Thoracic aorta (tissue), 2 donors: ENCODE results near the gene CABLES2. TPM values are rescaled to one million over a fixed set of nuclear protein-coding genes. Genes with fewer than 3 reads are reported as not detected.
A peak's percentile ranks its signal among the peaks of the same experiment; 100 is the strongest.

Experiments
- ATAC-seq: fragments of 150-250 bp; one replicate; pipeline ENCODE4 v1.8.0; 2017; ENCODE audit warnings: low read depth; ENCODE audit not compliant: insufficient number of reproducible peaks, low FRiP score
- DNase-seq: peaks from one replicate; pipeline ENCODE4 v3.0.0-alpha.2; 2020; ENCODE audit warnings: low spot score
- H3K27ac ChIP-seq, 2 donors: fragments of 200-600 bp; sonication (generic); 1 replicate in 1 of 2; 2 replicates in 1 of 2; pipeline ENCODE4 v1.5.1; 2016; ENCODE audit warnings: mild to moderate bottlenecking in 2 of 2, moderate library complexity in 2 of 2
- H3K27me3 ChIP-seq: fragments of 200-600 bp; sonication (generic); replicated peaks from 2 replicates; pipeline ENCODE4 v1.6.0; 2016; ENCODE audit warnings: mild to moderate bottlenecking; ENCODE audit not compliant: insufficient read depth
- H3K36me3 ChIP-seq: fragments of 200-600 bp; sonication (generic); one replicate; pipeline ENCODE4 v1.5.1; 2016
- H3K4me1 ChIP-seq, 2 donors: fragments of 200-600 bp; sonication (generic); 1 replicate in 1 of 2; 2 replicates in 1 of 2; pipeline versions ENCODE4 v1.5.1 to v1.6.0; 2016; ENCODE audit warnings: low read depth in 2 of 2, mild to moderate bottlenecking in 1 of 2; ENCODE audit not compliant: control insufficient read depth in 1 of 2
- H3K4me3 ChIP-seq: fragments of 200-600 bp; sonication (generic); 2 replicates; pipeline ENCODE4 v1.5.1; 2016; ENCODE audit warnings: mild to moderate bottlenecking
- H3K9me3 ChIP-seq: fragments of 200-600 bp; sonication (generic); 2 replicates; pipeline ENCODE4 v1.5.1; 2016
- CTCF ChIP-seq: fragments of 200-600 bp; sonication (generic); IDR thresholded peaks from one replicate; pipeline ENCODE4 v1.5.1; 2019; ENCODE audit warnings: antibody characterized with exemption
- total RNA-seq, 2 donors: library from RNA; depleted of rRNA; stranded (reverse); fragments of >200 nt; gene quantifications; one replicate each; pipeline versions ENCODE4 v1.1.0 to v1.2.3, GENCODE V29; 2016

Gene CABLES2
- total RNA-seq, 2 donors from 2014 or later, result 2.1 to 9.2 TPM

GRCh38 chr20:62372042-62372993 is 34.8 kb downstream of the CABLES2 start:
- ATAC-seq (peak; percentile 23), DNase-seq (no peak)
- Histone ChIP-seq H3K4me3 (no peak overlapping the region), H3K9me3 (no peaks in the 10 kb centered on the region), H3K27ac (peak overlapping the region; percentile 61 to 72), H3K27me3 (no peaks in the 10 kb centered on the region), H3K36me3 (no peaks in the 10 kb centered on the region), H3K4me1 (peaks cover 43 to 84% of the 10 kb centered on the region in 2 donors)
- TF ChIP-seq CTCF, result no peak

DNA sequence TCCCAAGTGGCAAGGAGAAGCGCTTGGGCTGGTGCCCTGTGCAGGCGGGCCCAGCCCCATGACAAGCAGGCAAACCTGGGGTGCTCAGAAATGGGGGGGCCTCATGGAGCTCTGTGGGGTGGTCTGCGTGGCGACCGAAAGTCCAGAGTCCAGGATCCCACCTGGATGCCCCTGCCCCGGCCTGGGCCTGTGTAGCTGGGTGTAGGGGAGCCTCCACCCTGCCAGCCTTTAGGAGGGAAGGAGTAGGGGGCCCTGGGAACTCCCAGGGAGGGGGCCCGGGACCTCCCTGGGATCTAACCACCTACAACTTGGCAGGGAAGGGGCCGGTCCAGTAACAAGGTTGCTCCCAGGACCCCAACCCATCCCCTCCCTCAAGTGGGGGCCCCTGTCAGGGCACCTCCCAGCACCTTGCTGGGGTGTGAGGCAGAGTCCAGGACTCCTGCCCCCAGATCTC is 35.5 kb downstream of the CABLES2 start:
- no peaks in the 10 kb centered on the region for H3K36me3 ChIP-seq
- H3K9me3 ChIP-seq, result no peaks in the 10 kb centered on the region
- no peaks in the 10 kb centered on the region for H3K27me3 ChIP-seq
- TF ChIP-seq CTCF, result no peak
- H3K4me1 ChIP-seq, result peaks cover 39 to 78% of the 10 kb centered on the region in 2 donors
- DNase-seq (no peak), ATAC-seq (no peak)
- H3K4me3 ChIP-seq, result no peak overlapping the region
- H3K27ac ChIP-seq, result peak overlapping the region; percentile 48 to 61

DNA sequence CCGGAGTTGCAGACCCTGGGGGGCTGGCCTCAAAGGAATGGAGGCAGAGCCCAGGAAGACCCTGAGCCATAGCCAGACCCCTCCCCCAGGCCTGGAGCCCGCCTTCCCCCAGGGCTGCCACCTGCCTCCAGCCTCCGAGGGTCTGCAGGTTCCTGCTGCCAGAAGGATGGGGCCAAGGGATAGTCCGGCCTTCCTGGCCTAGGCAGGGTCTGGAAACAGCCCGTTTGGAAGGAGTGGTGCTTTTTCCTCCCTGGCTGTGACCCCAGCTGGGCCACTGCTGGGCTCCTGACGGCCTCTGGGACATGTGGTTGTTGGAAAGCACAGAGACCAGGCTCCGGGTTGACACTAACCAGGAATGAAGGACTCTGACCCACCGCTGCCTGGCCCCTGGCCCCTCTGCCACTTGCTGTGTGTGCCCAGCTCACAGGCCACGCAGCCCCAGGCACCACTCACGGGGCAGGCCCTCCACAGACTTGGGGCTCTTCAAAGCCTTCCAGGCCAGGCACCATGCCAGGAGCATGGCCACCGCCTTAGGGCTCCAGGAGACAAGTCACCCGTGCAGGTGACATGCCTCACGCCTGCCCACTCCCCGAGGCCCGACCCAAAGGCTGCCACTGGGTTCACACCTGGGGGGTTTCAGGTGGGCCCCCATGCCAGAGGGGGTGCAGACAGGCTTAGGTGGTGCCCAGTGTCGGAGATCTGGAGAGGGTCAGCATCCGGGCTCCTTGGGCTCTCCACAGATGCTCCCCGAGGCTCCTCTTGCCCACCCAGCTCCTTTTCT is 36.1 kb downstream of the CABLES2 start:
- H3K4me3 ChIP-seq, result no peak overlapping the region
- no peaks in the 10 kb centered on the region for H3K27me3 ChIP-seq
- H3K27ac ChIP-seq, result peak overlapping the region; percentile 48 to 61
- H3K4me1 ChIP-seq, result peaks cover 38 to 76% of the 10 kb centered on the region in 2 donors
- TF ChIP-seq CTCF, result no peak
- ATAC-seq (no peak), DNase-seq (no peak)
- H3K36me3 ChIP-seq, result no peaks in the 10 kb centered on the region
- no peaks in the 10 kb centered on the region for H3K9me3 ChIP-seq

- Histone ChIP-seq H3K27ac (peak overlapping the region; percentile 48 to 61), H3K4me3 (no peak overlapping the region), H3K4me1 (peaks cover 38 to 76% of the 10 kb centered on the region in 2 donors), H3K27me3 (no peaks in the 10 kb centered on the region), H3K36me3 (no peaks in the 10 kb centered on the region), H3K9me3 (no peaks in the 10 kb centered on the region)
- TF ChIP-seq CTCF, result no peak
- DNase-seq, result no peak
- ATAC-seq, result no peak
These were observed 36.8 kb downstream of the CABLES2 start for GRCh38 chr20:62370115-62370806.

DNA sequence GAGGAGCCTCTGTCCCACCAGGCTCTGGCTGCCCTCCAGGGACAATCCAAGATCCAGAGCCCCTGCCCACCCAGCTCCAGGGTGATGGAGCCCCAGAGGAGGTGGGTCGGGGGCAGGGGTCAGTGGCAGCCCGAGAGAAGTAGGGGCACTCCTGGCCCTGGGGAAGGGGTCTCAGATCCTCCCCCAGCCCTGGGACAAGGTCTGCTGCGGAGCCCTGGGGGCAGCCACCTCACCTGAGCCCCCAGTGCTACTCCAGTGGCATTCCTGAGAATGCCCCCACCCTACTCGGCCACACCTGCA is 37.3 kb downstream of the CABLES2 start:
- DNase-seq (no peak), ATAC-seq (no peak)
- no peak for TF ChIP-seq CTCF
- peaks cover 38 to 76% of the 10 kb centered on the region in 2 donors for H3K4me1 ChIP-seq
- H3K36me3 ChIP-seq, result no peaks in the 10 kb centered on the region
- peak overlapping the region; percentile 27 to 61 for H3K27ac ChIP-seq
- H3K9me3 ChIP-seq, result no peaks in the 10 kb centered on the region
- H3K4me3 ChIP-seq, result no peak overlapping the region
- H3K27me3 ChIP-seq, result no peaks in the 10 kb centered on the region
